Measurements from ENCODE around the gene GPM6B. TPM values are rescaled to one million over a fixed set of nuclear protein-coding genes. Genes with fewer than 3 reads are reported as not detected.
"Not testable (repeated sequence)": the region's sequence is repeated elsewhere in the genome, so short reads cannot be mapped to it uniquely, and the experiment has no call there.

Gene GPM6B
- total and polyA plus RNA-seq, 8 donors = 0.29 to 67.9 (median 8.3) TPM

DNA sequence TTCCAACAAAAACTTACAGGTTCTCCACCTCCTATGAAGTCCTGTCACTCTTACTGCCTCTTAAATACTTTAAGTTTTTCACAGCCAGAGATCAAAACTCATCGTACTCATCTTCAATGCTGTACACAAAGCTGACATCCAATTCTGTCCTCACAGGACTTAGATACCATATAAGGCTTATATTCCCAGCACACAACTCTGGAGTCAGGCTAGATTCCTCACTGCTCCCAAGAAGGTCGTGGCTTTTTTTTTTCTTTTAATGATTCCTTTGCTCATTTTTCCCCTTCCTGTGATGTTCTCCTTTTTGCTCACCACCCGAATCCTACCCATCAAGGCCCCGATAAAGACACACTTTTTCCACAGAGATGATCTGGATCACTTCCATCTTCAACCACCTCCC, 83.4 kb downstream of the GPM6B start:
- H3K27ac ChIP-seq = peak overlapping the region in 4 of 5 donors; percentile 90 to 95 (median 92)
- WGBS, 5 donors = 15 to 47% (median 32%) methylated on average over 4 of the region's 4 CpGs

DNA sequence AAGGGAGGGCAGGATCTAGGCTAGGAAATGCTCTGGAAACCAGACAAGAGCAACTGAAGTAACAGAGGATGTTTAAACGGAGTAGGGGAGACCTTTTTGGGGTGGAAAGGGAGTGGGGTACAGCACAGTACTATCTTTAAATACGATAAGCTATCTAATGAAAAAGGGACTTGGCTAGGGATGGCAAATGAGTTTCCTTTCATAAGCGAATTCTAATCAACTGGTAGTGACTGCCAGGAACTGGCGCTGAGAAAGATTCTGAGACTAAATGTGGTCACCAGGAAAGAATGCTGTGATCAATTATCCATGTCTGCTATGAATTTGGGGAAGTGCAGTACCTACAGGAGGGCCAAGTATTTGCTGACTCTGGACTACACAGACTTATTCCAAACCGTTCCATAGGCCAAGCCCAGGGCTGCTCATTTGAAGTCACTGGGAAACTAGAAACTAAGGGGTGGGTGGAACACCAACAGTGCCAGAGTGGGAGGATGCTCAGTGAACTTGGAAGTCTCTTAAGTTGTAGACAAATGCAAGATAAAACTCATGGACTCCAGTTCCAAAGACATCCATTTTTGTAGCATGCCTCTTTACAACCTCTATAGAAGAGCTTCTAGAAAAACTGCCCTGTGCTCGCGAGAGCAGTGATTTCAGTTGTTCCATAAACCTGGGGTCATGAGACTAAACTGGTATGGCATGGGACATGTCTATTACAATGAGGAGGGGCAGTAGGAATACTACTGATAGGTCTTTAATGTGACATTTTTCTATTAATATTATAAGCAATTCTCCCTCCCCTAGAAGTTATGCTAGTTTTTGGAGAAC, 84.4 kb downstream of the GPM6B start:
- 28 to 58% (median 55%) methylated on average over 7 of the region's 7 CpGs for WGBS, 5 donors
- peak overlapping the region; percentile 52 to 95 (median 90) for H3K27ac ChIP-seq
- H3K36me3 ChIP-seq = peaks cover 0 to 2% (median 0%) of the 10 kb centered on the region in 4 donors
- TF ChIP-seq POLR2A (IDR thresholded peaks at IDR 0.05) (no peak), EP300 (IDR thresholded peaks at IDR 0.05) (no peak), POLR2AphosphoS5 (IDR thresholded peaks at IDR 0.05) (no peak)
- TF ChIP-seq, protein P1, sequence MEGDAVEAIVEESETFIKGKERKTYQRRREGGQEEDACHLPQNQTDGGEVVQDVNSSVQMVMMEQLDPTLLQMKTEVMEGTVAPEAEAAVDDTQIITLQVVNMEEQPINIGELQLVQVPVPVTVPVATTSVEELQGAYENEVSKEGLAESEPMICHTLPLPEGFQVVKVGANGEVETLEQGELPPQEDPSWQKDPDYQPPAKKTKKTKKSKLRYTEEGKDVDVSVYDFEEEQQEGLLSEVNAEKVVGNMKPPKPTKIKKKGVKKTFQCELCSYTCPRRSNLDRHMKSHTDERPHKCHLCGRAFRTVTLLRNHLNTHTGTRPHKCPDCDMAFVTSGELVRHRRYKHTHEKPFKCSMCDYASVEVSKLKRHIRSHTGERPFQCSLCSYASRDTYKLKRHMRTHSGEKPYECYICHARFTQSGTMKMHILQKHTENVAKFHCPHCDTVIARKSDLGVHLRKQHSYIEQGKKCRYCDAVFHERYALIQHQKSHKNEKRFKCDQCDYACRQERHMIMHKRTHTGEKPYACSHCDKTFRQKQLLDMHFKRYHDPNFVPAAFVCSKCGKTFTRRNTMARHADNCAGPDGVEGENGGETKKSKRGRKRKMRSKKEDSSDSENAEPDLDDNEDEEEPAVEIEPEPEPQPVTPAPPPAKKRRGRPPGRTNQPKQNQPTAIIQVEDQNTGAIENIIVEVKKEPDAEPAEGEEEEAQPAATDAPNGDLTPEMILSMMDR (IDR thresholded peaks at IDR 0.05) = no peak
- intact Hi-C loops (cut with DNase I; ENCODE audit: low total_unique reads) = no loop called here
- no peak overlapping the region for H3K4me3 ChIP-seq
- H3K4me1 ChIP-seq = peaks cover 5 to 55% (median 28%) of the 10 kb centered on the region in 4 donors
- H3K9me3 ChIP-seq = no peaks in the 10 kb centered on the region
- peak in 1 of 2 donors; percentile 67 for DNase-seq
- peaks cover 0 to 10% (median 0%) of the 10 kb centered on the region in 3 donors for H3K27me3 ChIP-seq

More for the DNA sequence above, 83.4 kb downstream of the GPM6B start:
- Histone ChIP-seq H3K4me1 (peaks cover 5 to 61% (median 28%) of the 10 kb centered on the region in 4 donors), H3K27me3 (peaks cover 0 to 10% (median 0%) of the 10 kb centered on the region in 3 donors), H3K36me3 (peaks cover 0 to 7% (median 0%) of the 10 kb centered on the region in 4 donors), H3K9me3 (no peaks in the 10 kb centered on the region), H3K4me3 (peak overlapping the region; percentile 57 to 81 (median 70))
- TF ChIP-seq POLR2AphosphoS5 (IDR thresholded peaks at IDR 0.05) = no peak
- DNase-seq = peak in 1 of 2 donors; percentile 16
- intact Hi-C loops (cut with DNase I; ENCODE audit: low total_unique reads) = no loop called here

DNA sequence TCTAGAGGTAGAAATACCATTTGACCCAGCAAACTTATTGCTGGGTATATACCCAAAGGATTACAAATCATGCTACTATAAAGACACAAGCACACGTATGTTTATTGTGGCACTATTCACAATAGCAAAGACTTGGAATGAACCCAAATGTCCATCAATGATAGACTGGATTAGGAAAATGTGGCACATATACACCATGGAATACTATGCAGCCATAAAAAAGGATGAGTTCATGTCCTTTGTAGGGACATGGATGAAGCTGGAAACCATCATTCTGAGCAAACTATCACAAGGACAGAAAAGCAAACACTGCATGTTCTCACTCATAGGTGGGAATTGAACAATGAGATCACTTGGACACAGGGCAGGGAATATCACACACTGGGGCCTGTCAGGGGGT, 86.4 kb downstream of the GPM6B start:
- WGBS, 5 donors = 90 to 100% (median 92%) methylated on average over 1 of the region's 1 CpG
- H3K27ac ChIP-seq; H3K9me3 ChIP-seq; H3K27me3 ChIP-seq; H3K4me3 ChIP-seq; DNase-seq; intact Hi-C loops (cut with DNase I; ENCODE audit: low total_unique reads); H3K36me3 ChIP-seq: not testable (repeated sequence)
- peaks cover 5 to 41% (median 20%) of the 10 kb centered on the region in 4 donors for H3K4me1 ChIP-seq

DNA sequence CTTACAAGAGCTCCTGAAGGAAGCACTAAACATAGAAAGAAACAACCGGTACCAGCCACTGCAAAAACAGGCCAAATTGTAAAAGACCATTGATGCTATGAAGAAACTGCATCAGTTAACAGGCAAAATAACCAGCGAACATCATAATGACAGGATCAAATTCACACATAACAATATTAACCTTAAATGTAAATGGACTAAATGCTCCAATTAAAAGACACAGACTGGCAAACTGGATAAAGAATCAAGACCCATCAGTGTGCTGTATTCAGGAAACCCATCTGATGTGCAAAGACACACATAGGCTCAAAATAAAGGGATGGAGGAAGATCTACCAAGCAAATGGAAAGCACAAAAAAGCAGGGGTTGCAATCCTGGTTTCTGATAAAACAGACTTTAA, 90.3 kb downstream of the GPM6B start:
- WGBS, 5 donors = 78 to 97% (median 90%) methylated on average over 2 of the region's 2 CpGs
- intact Hi-C loops (cut with DNase I; ENCODE audit: low total_unique reads); H3K9me3 ChIP-seq; H3K27me3 ChIP-seq; H3K36me3 ChIP-seq; DNase-seq; H3K27ac ChIP-seq; H3K4me3 ChIP-seq: not testable (repeated sequence)
- H3K4me1 ChIP-seq = peaks cover 8 to 34% (median 15%) of the 10 kb centered on the region in 4 donors

DNA sequence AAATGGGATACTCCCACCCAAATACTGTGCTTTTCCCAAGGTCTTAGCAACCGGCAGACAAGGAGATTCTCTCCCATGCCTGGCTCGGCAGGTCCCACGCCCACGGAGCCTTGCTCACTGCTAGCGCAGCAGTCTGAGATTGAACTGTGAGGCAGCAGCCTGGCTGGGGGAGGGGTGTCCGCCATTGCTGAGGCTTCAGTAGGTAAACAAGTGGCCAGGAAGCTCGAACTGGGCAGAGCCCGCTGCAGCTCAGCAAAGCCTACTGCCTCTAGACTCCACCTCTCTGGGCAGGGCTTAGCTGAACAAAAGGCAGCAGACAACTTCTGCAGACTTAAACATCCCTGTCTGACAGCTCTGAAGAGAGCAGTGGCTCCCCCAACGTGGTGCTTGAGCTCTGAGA, 92.0 kb downstream of the GPM6B start:
- intact Hi-C loops (cut with DNase I; ENCODE audit: low total_unique reads); H3K9me3 ChIP-seq; H3K27me3 ChIP-seq; H3K4me3 ChIP-seq; H3K36me3 ChIP-seq; H3K27ac ChIP-seq: not testable (repeated sequence)
- peak in 1 of 2 donors; percentile 55 for DNase-seq
- 59 to 79% (median 63%) methylated on average over 8 to 9 of the region's 9 CpGs for whole genome bisulfite sequencing, 5 donors
- H3K4me1 ChIP-seq = peaks cover 8 to 33% (median 16%) of the 10 kb centered on the region in 4 donors

DNA sequence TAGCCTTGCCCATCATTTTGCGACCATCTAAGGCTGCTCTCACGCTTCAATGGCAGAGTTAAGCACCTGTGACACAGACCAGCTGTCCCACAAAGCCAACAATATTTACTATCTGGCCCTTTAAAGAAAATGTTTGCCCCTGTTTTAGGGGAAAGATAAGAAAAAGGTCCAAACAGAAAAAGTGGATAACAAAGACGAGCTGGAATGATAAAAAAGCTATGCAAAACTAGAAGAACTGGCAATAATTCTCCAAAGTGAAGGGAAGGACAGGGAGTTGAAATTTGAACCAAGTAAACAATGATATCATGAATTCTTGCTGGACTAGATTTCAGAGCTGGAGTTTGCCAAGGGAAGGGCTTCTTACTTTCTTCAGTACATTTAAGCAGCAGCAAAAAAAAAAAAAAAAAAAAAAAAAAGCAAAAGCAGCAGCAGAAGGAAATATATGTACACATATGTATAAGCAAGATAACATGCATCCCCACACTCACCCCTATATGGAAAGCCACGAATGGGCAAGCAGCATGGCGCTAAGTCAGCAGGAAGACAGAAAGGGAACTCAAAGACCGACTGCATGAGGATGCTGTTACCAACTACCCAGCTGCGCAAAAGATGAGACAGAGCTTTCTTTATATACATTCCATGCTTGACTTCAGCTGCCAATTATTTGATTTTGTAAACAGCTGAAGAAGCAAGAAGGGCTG, 94.9 kb downstream of the GPM6B start:
- intact Hi-C loops (cut with DNase I; ENCODE audit: low total_unique reads) = no loop called here
- peaks cover 0 to 36% (median 15%) of the 10 kb centered on the region in 4 donors for H3K36me3 ChIP-seq
- peak overlapping the region; percentile 66 to 76 (median 70) for H3K27ac ChIP-seq
- no peaks in the 10 kb centered on the region for H3K9me3 ChIP-seq
- peak in 1 of 2 donors; percentile 80 for DNase-seq
- 21 to 51% (median 39%) methylated on average over 7 of the region's 7 CpGs for WGBS, 5 donors
- no peaks in the 10 kb centered on the region for H3K27me3 ChIP-seq
- TF ChIP-seq, protein P1 (IDR thresholded peaks at IDR 0.05) = no peak
- TF ChIP-seq POLR2AphosphoS5 (IDR thresholded peaks at IDR 0.05) (no peak), EP300 (IDR thresholded peaks at IDR 0.05) (no peak), POLR2A (IDR thresholded peaks at IDR 0.05) (no peak)
- no peak overlapping the region for H3K4me3 ChIP-seq
- peaks cover 8 to 43% (median 16%) of the 10 kb centered on the region in 4 donors for H3K4me1 ChIP-seq

All from stomach (tissue), 9 donors.